ENCODE results near the gene GRID1.
A peak's percentile ranks its signal among the peaks of the same experiment; 100 is the strongest.

Gene GRID1

DNA sequence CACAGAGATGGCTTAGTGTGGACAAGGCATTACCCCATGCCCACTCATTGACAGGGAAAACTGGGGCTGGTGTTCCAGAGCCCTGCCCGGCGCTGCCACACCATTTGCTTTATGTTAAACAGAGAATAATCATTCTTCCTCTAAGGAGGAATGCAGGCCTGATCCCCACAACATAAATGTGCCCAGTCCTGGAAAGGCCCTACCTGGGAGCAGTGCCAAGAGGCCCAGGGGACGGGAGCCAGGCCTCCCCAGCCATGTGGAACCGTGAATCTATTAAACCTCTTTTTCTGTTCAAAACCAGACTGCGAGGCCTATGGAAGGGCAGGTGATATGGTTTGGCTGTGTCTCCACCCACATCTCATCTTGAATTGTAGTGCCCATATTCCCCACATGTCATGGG is 264.1 kb downstream of the GRID1 start:
- Histone ChIP-seq H3K4me2 (ENCODE audit: low read depth, low read length) (no peak overlapping the region), H2AFZ (ENCODE audit: low read length) (no peak overlapping the region), H3K36me3 (replicated peaks; ENCODE audit: insufficient read depth, low read length) (no peaks in the 10 kb centered on the region), H3K4me3 (ENCODE audit: low read length) (no peak overlapping the region), H3K9me2 (replicated peaks; ENCODE audit: insufficient read depth, low read length) (no peaks in the 10 kb centered on the region), H3K9me3 (replicated peaks; ENCODE audit: insufficient read depth, low read length) (no peaks in the 10 kb centered on the region), H3K9ac (ENCODE audit: low read length) (no peak overlapping the region), H3K27me3 (replicated peaks; ENCODE audit: insufficient read depth, low read length) (no peaks in the 10 kb centered on the region), H3K79me2 (ENCODE audit: low read length) (no peaks in the 10 kb centered on the region), H3K4me1 (ENCODE audit: low read length) (no peaks in the 10 kb centered on the region), H3F3A (ENCODE audit: insufficient read depth, low read length) (no peaks in the 10 kb centered on the region), H3K27ac (ENCODE audit: low read length) (no peak overlapping the region), H4K20me1 (ENCODE audit: insufficient read depth, low read length) (no peaks in the 10 kb centered on the region)
- DNase-seq = no peak
- TF ChIP-seq EZH2phosphoT487 (IDR thresholded peaks at IDR 0.05; ENCODE audit: low read length) = no peak
- TF ChIP-seq, protein P1, sequence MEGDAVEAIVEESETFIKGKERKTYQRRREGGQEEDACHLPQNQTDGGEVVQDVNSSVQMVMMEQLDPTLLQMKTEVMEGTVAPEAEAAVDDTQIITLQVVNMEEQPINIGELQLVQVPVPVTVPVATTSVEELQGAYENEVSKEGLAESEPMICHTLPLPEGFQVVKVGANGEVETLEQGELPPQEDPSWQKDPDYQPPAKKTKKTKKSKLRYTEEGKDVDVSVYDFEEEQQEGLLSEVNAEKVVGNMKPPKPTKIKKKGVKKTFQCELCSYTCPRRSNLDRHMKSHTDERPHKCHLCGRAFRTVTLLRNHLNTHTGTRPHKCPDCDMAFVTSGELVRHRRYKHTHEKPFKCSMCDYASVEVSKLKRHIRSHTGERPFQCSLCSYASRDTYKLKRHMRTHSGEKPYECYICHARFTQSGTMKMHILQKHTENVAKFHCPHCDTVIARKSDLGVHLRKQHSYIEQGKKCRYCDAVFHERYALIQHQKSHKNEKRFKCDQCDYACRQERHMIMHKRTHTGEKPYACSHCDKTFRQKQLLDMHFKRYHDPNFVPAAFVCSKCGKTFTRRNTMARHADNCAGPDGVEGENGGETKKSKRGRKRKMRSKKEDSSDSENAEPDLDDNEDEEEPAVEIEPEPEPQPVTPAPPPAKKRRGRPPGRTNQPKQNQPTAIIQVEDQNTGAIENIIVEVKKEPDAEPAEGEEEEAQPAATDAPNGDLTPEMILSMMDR (IDR thresholded peaks at IDR 0.05; ENCODE audit: low read length) = no peak
- TF ChIP-seq EZH2 (optimal IDR thresholded peaks at IDR 0.05; ENCODE audit: low read depth, low read length) = no peak

DNA sequence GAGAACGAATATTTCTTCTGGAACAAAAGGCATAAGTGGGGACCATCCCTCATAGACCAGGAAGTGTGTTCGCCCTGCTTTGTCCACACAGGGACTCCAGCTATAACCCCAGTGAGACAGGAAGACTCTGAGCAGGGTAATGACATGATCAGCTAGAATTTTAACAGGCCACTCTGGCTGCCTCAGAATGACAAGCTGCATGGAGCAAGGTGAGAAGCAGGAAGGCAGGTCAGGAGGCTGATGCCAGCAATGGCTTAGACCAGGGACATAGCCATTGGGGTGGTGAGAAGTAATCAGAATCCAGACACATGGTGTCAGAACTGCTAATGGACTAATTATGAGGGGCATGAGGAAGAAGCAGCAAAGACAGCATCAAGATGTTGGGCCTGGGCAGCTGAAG is 264.6 kb downstream of the GRID1 start:
- no peaks in the 10 kb centered on the region for H3F3A ChIP-seq (ENCODE audit: insufficient read depth, low read length)
- H3K9me2 ChIP-seq (replicated peaks; ENCODE audit: insufficient read depth, low read length) = no peaks in the 10 kb centered on the region
- H3K36me3 ChIP-seq (replicated peaks; ENCODE audit: insufficient read depth, low read length) = no peaks in the 10 kb centered on the region
- no peaks in the 10 kb centered on the region for H3K9me3 ChIP-seq (replicated peaks; ENCODE audit: insufficient read depth, low read length)
- H3K79me2 ChIP-seq (ENCODE audit: low read length) = no peaks in the 10 kb centered on the region
- H3K4me2 ChIP-seq (ENCODE audit: low read depth, low read length) = no peak overlapping the region
- H3K27me3 ChIP-seq (replicated peaks; ENCODE audit: insufficient read depth, low read length) = no peaks in the 10 kb centered on the region
- no peaks in the 10 kb centered on the region for H3K4me1 ChIP-seq (ENCODE audit: low read length)
- no peak for DNase-seq
- no peak overlapping the region for H2AFZ ChIP-seq (ENCODE audit: low read length)
- H3K27ac ChIP-seq (ENCODE audit: low read length) = no peak overlapping the region
- no peaks in the 10 kb centered on the region for H4K20me1 ChIP-seq (ENCODE audit: insufficient read depth, low read length)
- H3K9ac ChIP-seq (ENCODE audit: low read length) = no peak overlapping the region
- H3K4me3 ChIP-seq (ENCODE audit: low read length) = no peak overlapping the region
- TF ChIP-seq EZH2 (optimal IDR thresholded peaks at IDR 0.05; ENCODE audit: low read depth, low read length) = no peak
- TF ChIP-seq, protein P1 (IDR thresholded peaks at IDR 0.05; ENCODE audit: low read length) = no peak
- no peak for TF ChIP-seq EZH2phosphoT487 (IDR thresholded peaks at IDR 0.05; ENCODE audit: low read length)

GRCh38 chr10:86100581-86101061 is 266.0 kb downstream of the GRID1 start:
- Histone ChIP-seq H2AFZ (ENCODE audit: low read length) (no peak overlapping the region), H3K27ac (ENCODE audit: low read length) (no peak overlapping the region)

More at GRCh38 chr10:86100581-86101061, 266.0 kb downstream of the GRID1 start:
- no peaks in the 10 kb centered on the region for H3K36me3 ChIP-seq (replicated peaks; ENCODE audit: insufficient read depth, low read length)
- no peaks in the 10 kb centered on the region for H3K79me2 ChIP-seq (ENCODE audit: low read length)
- H3K9me3 ChIP-seq (replicated peaks; ENCODE audit: insufficient read depth, low read length) = no peaks in the 10 kb centered on the region
- H3K27me3 ChIP-seq (replicated peaks; ENCODE audit: insufficient read depth, low read length) = no peaks in the 10 kb centered on the region
- no peak overlapping the region for H3K9ac ChIP-seq (ENCODE audit: low read length)
- H3K4me2 ChIP-seq (ENCODE audit: low read depth, low read length) = no peak overlapping the region
- H3K4me1 ChIP-seq (ENCODE audit: low read length) = no peaks in the 10 kb centered on the region
- DNase-seq = peak; percentile 49
- no peaks in the 10 kb centered on the region for H3K9me2 ChIP-seq (replicated peaks; ENCODE audit: insufficient read depth, low read length)
- H3K4me3 ChIP-seq (ENCODE audit: low read length) = no peak overlapping the region
- TF ChIP-seq, protein P1 (IDR thresholded peaks at IDR 0.05; ENCODE audit: low read length) = peak; percentile 57
- no peak for TF ChIP-seq EZH2phosphoT487 (IDR thresholded peaks at IDR 0.05; ENCODE audit: low read length)
- no peak for TF ChIP-seq EZH2 (optimal IDR thresholded peaks at IDR 0.05; ENCODE audit: low read depth, low read length)
- H3F3A ChIP-seq (ENCODE audit: insufficient read depth, low read length) = no peaks in the 10 kb centered on the region
- no peaks in the 10 kb centered on the region for H4K20me1 ChIP-seq (ENCODE audit: insufficient read depth, low read length)
